ENCODE measurements around the gene EIF4ENIF1. TPM values are rescaled to one million over a fixed set of nuclear protein-coding genes. Genes with fewer than 3 reads are reported as not detected.
"Not testable (repeated sequence)": the region's sequence is repeated elsewhere in the genome, so short reads cannot be mapped to it uniquely, and the experiment has no call there.

EIF4ENIF1 gene
- total RNA-seq, 1 donor from 2014 or later = 46.4 TPM

GRCh38 chr22:31440681-31441080 is 49.0 kb downstream of the EIF4ENIF1 start:
- H3K27ac Mint-ChIP-seq = no peak overlapping the region

GRCh38 chr22:31439808-31440207 is 49.8 kb downstream of the EIF4ENIF1 start:
- ChIA-PET POLR2A (interaction anchor here (0.9 kb wide), 1 partner anchor 10 kb away, joined by 3 read pairs; no protein-coding TSS in a partner anchor), CTCF (no interaction called here)
- no peaks in the 10 kb centered on the region for H3K9me3 Mint-ChIP-seq
- peaks cover 99% of the 10 kb centered on the region for H3K36me3 Mint-ChIP-seq (ENCODE audit: low read depth)
- intact Hi-C loops (cut with micrococcal nuclease) = no loop called here
- H3K27ac Mint-ChIP-seq = no peak overlapping the region
- ATAC-seq (ENCODE audit: low read depth) (no peak), DNase-seq (no peak)
- no peak overlapping the region for H3K4me3 Mint-ChIP-seq
- H3K27me3 Mint-ChIP-seq = no peaks in the 10 kb centered on the region
- no peaks in the 10 kb centered on the region for H3K4me1 Mint-ChIP-seq
- TF ChIP-seq, protein P1, sequence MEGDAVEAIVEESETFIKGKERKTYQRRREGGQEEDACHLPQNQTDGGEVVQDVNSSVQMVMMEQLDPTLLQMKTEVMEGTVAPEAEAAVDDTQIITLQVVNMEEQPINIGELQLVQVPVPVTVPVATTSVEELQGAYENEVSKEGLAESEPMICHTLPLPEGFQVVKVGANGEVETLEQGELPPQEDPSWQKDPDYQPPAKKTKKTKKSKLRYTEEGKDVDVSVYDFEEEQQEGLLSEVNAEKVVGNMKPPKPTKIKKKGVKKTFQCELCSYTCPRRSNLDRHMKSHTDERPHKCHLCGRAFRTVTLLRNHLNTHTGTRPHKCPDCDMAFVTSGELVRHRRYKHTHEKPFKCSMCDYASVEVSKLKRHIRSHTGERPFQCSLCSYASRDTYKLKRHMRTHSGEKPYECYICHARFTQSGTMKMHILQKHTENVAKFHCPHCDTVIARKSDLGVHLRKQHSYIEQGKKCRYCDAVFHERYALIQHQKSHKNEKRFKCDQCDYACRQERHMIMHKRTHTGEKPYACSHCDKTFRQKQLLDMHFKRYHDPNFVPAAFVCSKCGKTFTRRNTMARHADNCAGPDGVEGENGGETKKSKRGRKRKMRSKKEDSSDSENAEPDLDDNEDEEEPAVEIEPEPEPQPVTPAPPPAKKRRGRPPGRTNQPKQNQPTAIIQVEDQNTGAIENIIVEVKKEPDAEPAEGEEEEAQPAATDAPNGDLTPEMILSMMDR (IDR thresholded peaks at IDR 0.05) = no peak

More at GRCh38 chr22:31440681-31441080, 49.0 kb downstream of the EIF4ENIF1 start:
- intact Hi-C loops (cut with micrococcal nuclease) = no loop called here
- DNase-seq (no peak), ATAC-seq (ENCODE audit: low read depth) (no peak)
- Mint-ChIP-seq H3K4me1 (no peaks in the 10 kb centered on the region), H3K36me3 (ENCODE audit: low read depth) (peaks cover 100% of the 10 kb centered on the region), H3K9me3 (no peaks in the 10 kb centered on the region), H3K27me3 (no peaks in the 10 kb centered on the region), H3K4me3 (no peak overlapping the region)
- ChIA-PET POLR2A (interaction anchor here (1.0 kb wide), 1 partner anchor 42 kb away, joined by 3 read pairs; no protein-coding TSS in a partner anchor), CTCF (no interaction called here)
- TF ChIP-seq, protein P1 (IDR thresholded peaks at IDR 0.05) = no peak

- TF ChIP-seq, protein P1 (IDR thresholded peaks at IDR 0.05) = no peak
- Mint-ChIP-seq H3K27ac (no peak overlapping the region), H3K27me3 (no peaks in the 10 kb centered on the region), H3K36me3 (ENCODE audit: low read depth) (peaks cover 94% of the 10 kb centered on the region), H3K4me1 (no peaks in the 10 kb centered on the region), H3K9me3 (no peaks in the 10 kb centered on the region), H3K4me3 (no peak overlapping the region)
- intact Hi-C loops (cut with micrococcal nuclease) = no loop called here
- DNase-seq = no peak
- no peak for ATAC-seq (ENCODE audit: low read depth)
- POLR2A ChIA-PET = no interaction called here
- CTCF ChIA-PET = no interaction called here
Measured at GRCh38 chr22:31436132-31436531, 53.5 kb downstream of the EIF4ENIF1 start.

GRCh38 chr22:31431950-31432349 is 57.7 kb downstream of the EIF4ENIF1 start:
- Mint-ChIP-seq H3K4me3 (no peak overlapping the region), H3K27me3 (no peaks in the 10 kb centered on the region), H3K4me1 (no peaks in the 10 kb centered on the region), H3K36me3 (ENCODE audit: low read depth) (peaks cover 87% of the 10 kb centered on the region), H3K9me3 (no peaks in the 10 kb centered on the region), H3K27ac (no peak overlapping the region)
- CTCF ChIA-PET = interaction anchor here (1.0 kb wide), 1 partner anchor 20 kb away, joined by 4 read pairs; no protein-coding TSS in a partner anchor
- TF ChIP-seq, protein P1 (IDR thresholded peaks at IDR 0.05) = no peak
- DNase-seq = no peak
- POLR2A ChIA-PET = interaction anchor here (0.6 to 0.7 kb wide), 2 partner anchors 28 to 44 kb away, joined by 3 read pairs; no protein-coding TSS in a partner anchor
- no peak for ATAC-seq (ENCODE audit: low read depth)
- intact Hi-C loops (cut with micrococcal nuclease) = no loop called here

GRCh38 chr22:31425331-31426050 is 64.2 kb downstream of the EIF4ENIF1 start:
- H3K9me3 Mint-ChIP-seq = no peaks in the 10 kb centered on the region
- ATAC-seq (ENCODE audit: low read depth) = no peak

DNA sequence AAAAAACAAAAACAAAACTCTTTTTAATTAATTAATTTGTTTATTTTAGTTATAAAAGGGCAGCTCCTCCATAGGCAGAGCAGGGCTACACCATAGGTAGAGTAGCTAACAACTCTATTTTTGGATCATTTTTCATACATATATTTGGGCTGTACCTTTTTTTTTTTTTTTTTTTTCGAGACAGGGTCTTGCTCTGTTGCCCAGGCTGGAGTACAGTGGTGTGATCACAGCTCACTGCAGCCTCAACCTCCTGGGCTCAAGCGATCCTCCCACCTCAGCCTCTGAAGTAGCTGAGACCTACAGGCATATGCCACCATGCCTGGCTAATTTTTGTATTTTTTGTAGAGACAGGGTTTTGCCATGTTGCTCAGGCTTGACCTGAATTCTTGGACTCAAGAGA is 87.3 kb downstream of the EIF4ENIF1 start:
- H3K4me3 Mint-ChIP-seq; H3K27ac Mint-ChIP-seq; H3K9me3 Mint-ChIP-seq; H3K27me3 Mint-ChIP-seq; DNase-seq; ATAC-seq (ENCODE audit: low read depth); intact Hi-C loops (cut with micrococcal nuclease); CTCF ChIA-PET: not testable (repeated sequence)
- Mint-ChIP-seq H3K4me1 (peaks cover 26% of the 10 kb centered on the region), H3K36me3 (ENCODE audit: low read depth) (peaks cover 54% of the 10 kb centered on the region)
- POLR2A ChIA-PET = interaction anchor here (0.6 kb wide), 3 partner anchors 86 to 569 kb away, joined by 3 to 4 read pairs (median 3); no protein-coding TSS in a partner anchor

More at GRCh38 chr22:31425331-31426050, 64.2 kb downstream of the EIF4ENIF1 start:
- ChIA-PET CTCF (no interaction called here), POLR2A (interaction anchor here (0.6 kb wide), 1 partner anchor 70 kb away, joined by 3 read pairs; no protein-coding TSS in a partner anchor)
- Mint-ChIP-seq H3K36me3 (ENCODE audit: low read depth) (peaks cover 78% of the 10 kb centered on the region), H3K27ac (no peak overlapping the region), H3K27me3 (no peaks in the 10 kb centered on the region), H3K4me3 (no peak overlapping the region), H3K4me1 (no peaks in the 10 kb centered on the region)
- intact Hi-C loops (cut with micrococcal nuclease) = no loop called here
- TF ChIP-seq, protein P1 (IDR thresholded peaks at IDR 0.05) = no peak
- DNase-seq = no peak

All from activated B cell treated with CpG ODN at 0.5 μM for 24 hours (primary cell).